Ovary (tissue), 9 donors: ENCODE data around the gene MED14. TPM values are rescaled to one million over a fixed set of nuclear protein-coding genes. Genes with fewer than 3 reads are reported as not detected.

Experiments used
- DNase-seq, 5 donors: peaks; one replicate each; pipeline ENCODE4 v3.0.0-alpha.2; 2019 to 2020
- H3K27ac ChIP-seq, 2 donors: fragments of 200-600 bp; one replicate each; pipeline versions ENCODE4 v1.5.1 to v1.8.0; 2019 to 2022
- H3K27me3 ChIP-seq: fragments of 200-600 bp; one replicate; pipeline ENCODE4 v1.8.0; 2022
- H3K36me3 ChIP-seq: fragments of 200-600 bp; sonication (generic); one replicate; pipeline ENCODE4 v1.5.1; 2019
- H3K4me1 ChIP-seq: one replicate; pipeline ENCODE4 v1.8.1; 2013; ENCODE audit warnings: mild to moderate bottlenecking, moderate library complexity; ENCODE audit not compliant: insufficient read depth
- H3K4me3 ChIP-seq: fragments of 200-600 bp; sonication (generic); one replicate; pipeline ENCODE4 v1.5.1; 2017
- H3K9me3 ChIP-seq, 2 donors: fragments of 200-600 bp in 1 of 2; sonication (generic) in 1 of 2; one replicate each; pipeline versions ENCODE4 v1.5.1 to v1.8.1; 2013 to 2019; ENCODE audit warnings: mild to moderate bottlenecking in 1 of 2, moderate library complexity in 1 of 2
- EP300 ChIP-seq: sonication (generic); formaldehyde crosslinking; IDR thresholded peaks from one replicate; pipeline ENCODE4 v1.6.1; 2017; ENCODE audit warnings: antibody characterized with exemption
- POLR2A ChIP-seq: fragments of 450-650 bp; IDR thresholded peaks from one replicate; pipeline ENCODE4 v1.6.1; 2017; ENCODE audit warnings: antibody characterized with exemption, mild to moderate bottlenecking, moderate library complexity
- WGBS, 3 donors: extraction: QIAGEN DNeasy Blood & Tissue Kit in 1 of 3; methylation state at CpG; one replicate each; pipeline versions ENCODE4 v1.1.5 to v1.1.7; 2013 to 2017; 5-methylcytosine and 5-hydroxymethylcytosine counted together
- intact Hi-C, 4 donors: fragments of 100-400 bp; cut with DNase I; formaldehyde crosslinking; loops; one replicate each; pipeline versions ENCODE4 v1.11.0 to v1.15.1; 2022 to 2023
- polyA plus RNA-seq, 2 donors: library from polyadenylated mRNA; stranded (reverse); fragments of 200-250 nt in 1 of 2; fragments of 350-450 nt in 1 of 2; fragmentation: Illumina TruSeq in 1 of 2; extraction: RNeasy Lipid Tissue Mini Kit (QIAGEN cat#74804) in 1 of 2; gene quantifications; one replicate each; pipeline ENCODE4 v1.2.3, GENCODE V29; 2013 to 2014
- total RNA-seq, 7 donors: library from RNA; depleted of rRNA in 2 of 7; stranded (reverse); fragments of >200 nt in 2 of 7; fragmentation: NEBNext Ultra II Directional in 3 of 7; extraction: Animal tissue kit (Norgen Biotek cat#: 25700) in 3 of 7; gene quantifications; one replicate each; pipeline versions ENCODE4 v1.1.0 to v1.2.4, GENCODE V29; 2016 to 2023
- TF ChIP-seq, protein P1 (sequence below), 3 donors: fragments of 450-650 bp in 2 of 3; fragments of 200-600 bp in 1 of 3; IDR thresholded peaks; one replicate each; pipeline versions ENCODE4 v1.5.1 to v1.8.0; 2016 to 2022; ENCODE audit warnings: antibody characterized with exemption in 3 of 3, mild to moderate bottlenecking in 1 of 3
- donor health status: DM: no; HTN: no; CAD: no; lungs with moderate emphysema.
- donor health status: DM: no; HTN: no; CAD: no.
- donor health status: Bipolar disorder and iron deficiency.
- donor health status: DM: yes; HTN: yes; CAD: no.
- donor health status: DM: no; HTN: no; CAD: no.
- donor health status: DM: yes; HTN: yes; CAD: no.

Gene MED14
- total and polyA plus RNA-seq, 9 donors = 12.1 to 41.5 (median 33.1) TPM

DNA sequence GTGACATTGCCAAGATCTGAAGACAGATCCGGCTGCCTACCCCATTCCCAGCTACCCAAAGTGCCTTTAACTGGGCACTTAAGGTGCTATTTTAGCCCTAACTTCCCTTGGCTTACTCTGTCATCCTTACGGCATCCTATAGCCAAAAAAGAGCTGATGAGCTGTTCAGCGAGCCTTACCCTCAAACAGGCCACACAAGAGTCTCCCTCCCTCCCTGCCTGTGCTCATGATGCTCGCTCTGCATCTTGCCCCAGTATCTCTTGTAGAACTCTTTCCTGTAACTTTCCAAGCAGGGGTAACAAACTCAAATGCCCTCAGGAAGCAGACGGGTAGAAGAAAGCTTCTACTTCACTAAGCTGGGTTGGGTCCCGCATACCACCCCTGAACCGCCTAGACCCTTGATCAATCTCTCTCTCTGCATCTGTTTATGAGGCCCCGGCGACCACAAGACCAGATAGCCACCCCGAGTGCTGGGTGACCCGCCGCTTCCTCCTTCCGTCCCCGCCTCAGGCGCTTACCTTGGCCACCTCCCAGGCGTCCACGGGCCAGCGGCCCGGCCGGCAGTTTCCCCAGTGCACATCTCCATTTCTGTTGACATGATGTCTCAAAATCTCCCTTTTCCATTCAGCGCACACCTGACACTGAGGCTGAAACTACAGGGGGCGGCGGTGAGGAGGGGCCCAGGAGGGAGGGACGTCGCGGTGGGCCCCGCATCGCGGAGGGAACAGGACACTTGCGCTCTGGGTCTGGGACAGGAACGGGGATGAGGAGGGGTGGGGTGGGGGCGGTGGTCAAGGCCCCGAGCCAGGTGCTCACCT is 88.6 kb downstream of the MED14 start:
- H3K4me1 ChIP-seq = peaks cover 6% of the 10 kb centered on the region
- DNase-seq = peak; percentile 34 to 66 (median 53)
- peak overlapping the region in 1 of 2 donors; percentile 57 for H3K27ac ChIP-seq
- TF ChIP-seq, protein P1, sequence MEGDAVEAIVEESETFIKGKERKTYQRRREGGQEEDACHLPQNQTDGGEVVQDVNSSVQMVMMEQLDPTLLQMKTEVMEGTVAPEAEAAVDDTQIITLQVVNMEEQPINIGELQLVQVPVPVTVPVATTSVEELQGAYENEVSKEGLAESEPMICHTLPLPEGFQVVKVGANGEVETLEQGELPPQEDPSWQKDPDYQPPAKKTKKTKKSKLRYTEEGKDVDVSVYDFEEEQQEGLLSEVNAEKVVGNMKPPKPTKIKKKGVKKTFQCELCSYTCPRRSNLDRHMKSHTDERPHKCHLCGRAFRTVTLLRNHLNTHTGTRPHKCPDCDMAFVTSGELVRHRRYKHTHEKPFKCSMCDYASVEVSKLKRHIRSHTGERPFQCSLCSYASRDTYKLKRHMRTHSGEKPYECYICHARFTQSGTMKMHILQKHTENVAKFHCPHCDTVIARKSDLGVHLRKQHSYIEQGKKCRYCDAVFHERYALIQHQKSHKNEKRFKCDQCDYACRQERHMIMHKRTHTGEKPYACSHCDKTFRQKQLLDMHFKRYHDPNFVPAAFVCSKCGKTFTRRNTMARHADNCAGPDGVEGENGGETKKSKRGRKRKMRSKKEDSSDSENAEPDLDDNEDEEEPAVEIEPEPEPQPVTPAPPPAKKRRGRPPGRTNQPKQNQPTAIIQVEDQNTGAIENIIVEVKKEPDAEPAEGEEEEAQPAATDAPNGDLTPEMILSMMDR (IDR thresholded peaks at IDR 0.05) = no peak
- no peak for TF ChIP-seq EP300
- TF ChIP-seq POLR2A = no peak
- intact Hi-C loops = no loop called here
- H3K9me3 ChIP-seq = no peaks in the 10 kb centered on the region
- H3K27me3 ChIP-seq = no peaks in the 10 kb centered on the region
- 6 to 13% (median 11%) methylated on average over 33 of the region's 33 CpGs for WGBS, 3 donors
- H3K4me3 ChIP-seq = peak overlapping the region; percentile 89
- no peaks in the 10 kb centered on the region for H3K36me3 ChIP-seq

DNA sequence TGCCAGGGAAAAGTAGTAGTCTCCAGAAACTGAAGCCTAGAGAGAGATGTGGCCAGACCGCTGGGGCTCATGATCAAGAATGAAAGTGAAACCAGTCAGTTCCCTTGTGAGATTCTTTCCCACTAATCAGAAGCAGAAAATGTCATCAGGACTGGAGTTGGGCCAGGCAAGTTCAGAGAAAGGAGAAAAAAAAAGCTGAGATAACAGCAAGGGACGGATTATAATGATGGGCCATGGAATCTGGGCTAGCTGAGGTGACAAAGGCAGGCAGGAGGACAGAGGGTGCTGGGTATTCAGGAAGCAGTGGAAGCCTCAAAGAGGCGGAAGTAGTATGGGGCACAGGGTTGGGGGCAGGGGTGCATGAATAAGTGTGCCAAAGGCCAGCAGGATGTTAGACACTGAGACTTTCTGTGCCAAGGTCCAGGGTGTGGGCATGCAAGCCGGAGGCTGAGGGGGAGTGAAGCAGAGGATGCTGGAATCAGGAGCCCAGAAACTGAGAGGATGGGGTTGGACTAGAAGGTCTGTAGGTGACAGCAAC is 90.5 kb downstream of the MED14 start:
- Histone ChIP-seq H3K4me3 (peak overlapping the region; percentile 29), H3K4me1 (peaks cover 6% of the 10 kb centered on the region), H3K27me3 (no peaks in the 10 kb centered on the region), H3K9me3 (no peaks in the 10 kb centered on the region), H3K36me3 (no peaks in the 10 kb centered on the region), H3K27ac (peak overlapping the region in 1 of 2 donors; percentile 27)
- 28 to 42% (median 40%) methylated on average over 4 of the region's 4 CpGs for WGBS, 3 donors
- intact Hi-C loops = loop anchor here in 1 of 4 donors (5.0 kb wide), 1 partner anchor 98 kb away; no protein-coding TSS in a partner anchor
- DNase-seq = peak; percentile 43 to 66 (median 52)
- TF ChIP-seq EP300 (no peak), POLR2A (no peak)
- TF ChIP-seq, protein P1 (IDR thresholded peaks at IDR 0.05) = no peak

DNA sequence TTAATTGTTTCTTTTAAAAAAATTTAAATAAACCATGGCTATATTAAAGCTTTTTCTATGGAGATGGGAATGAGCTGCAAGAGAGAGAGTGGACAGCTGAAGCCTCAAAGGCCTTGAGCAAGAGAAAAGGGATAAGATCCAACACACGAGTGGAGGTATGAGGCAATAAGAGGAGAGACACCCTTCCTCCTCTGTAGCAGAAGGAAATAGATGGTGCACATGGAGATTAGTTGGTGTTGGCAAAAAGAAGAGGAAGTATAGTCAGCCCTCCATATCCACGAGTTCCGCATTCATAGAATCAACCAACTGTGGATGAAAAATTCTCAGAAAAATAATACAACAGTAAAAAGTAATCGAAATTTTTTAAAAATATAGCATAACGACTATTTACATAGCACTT is 91.2 kb downstream of the MED14 start:
- Histone ChIP-seq H3K27ac (peak overlapping the region in 1 of 2 donors; percentile 27), H3K36me3 (no peaks in the 10 kb centered on the region), H3K4me3 (peak overlapping the region; percentile 29), H3K9me3 (no peaks in the 10 kb centered on the region), H3K4me1 (peaks cover 6% of the 10 kb centered on the region), H3K27me3 (no peaks in the 10 kb centered on the region)
- WGBS, 3 donors = 63 to 66% (median 64%) methylated on average over 5 of the region's 5 CpGs
- intact Hi-C loops = loop anchor here in 1 of 4 donors (5.0 kb wide), 1 partner anchor 97 kb away; no protein-coding TSS in a partner anchor
- TF ChIP-seq EP300 (no peak), POLR2A (no peak)
- TF ChIP-seq, protein P1 (IDR thresholded peaks at IDR 0.05) = no peak
- DNase-seq = no peak

DNA sequence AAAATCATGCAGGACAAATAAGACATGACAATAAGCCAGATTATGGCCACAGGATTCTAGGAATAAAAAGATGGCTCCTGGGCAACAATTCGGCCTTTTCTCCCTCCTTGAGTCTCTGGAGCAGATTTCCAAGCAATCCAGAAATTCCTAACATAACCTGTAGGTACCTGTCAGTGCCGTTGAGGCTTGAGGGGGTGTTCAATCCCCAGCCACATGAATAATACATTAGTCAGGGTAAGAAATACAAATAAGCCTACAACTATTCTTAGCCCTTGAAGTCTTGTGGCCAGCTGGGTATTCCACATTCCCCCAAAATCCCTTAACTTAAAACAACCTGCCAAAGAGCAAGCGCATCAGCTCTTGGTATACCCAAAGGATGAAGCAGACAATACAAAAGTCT is 97.7 kb downstream of the MED14 start:
- Histone ChIP-seq H3K4me3 (no peak overlapping the region), H3K27me3 (no peaks in the 10 kb centered on the region), H3K9me3 (no peaks in the 10 kb centered on the region), H3K4me1 (no peaks in the 10 kb centered on the region), H3K27ac (no peak overlapping the region), H3K36me3 (no peaks in the 10 kb centered on the region)
- WGBS, 3 donors = 86 to 91% (median 90%) methylated on average over 3 of the region's 3 CpGs
- DNase-seq = no peak
- intact Hi-C loops = no loop called here
- TF ChIP-seq POLR2A = no peak
- no peak for TF ChIP-seq EP300
- TF ChIP-seq, protein P1 (IDR thresholded peaks at IDR 0.05) = no peak
